Measurements from ENCODE around the gene NEU2. TPM values are rescaled to one million over a fixed set of nuclear protein-coding genes. Genes with fewer than 3 reads are reported as not detected.

The NEU2 gene
- total and polyA plus RNA-seq, 2 of the 4 experiments (the other 2 are of a cell fraction) = not detected

- intact Hi-C loops (cut with micrococcal nuclease) = no loop called here
Observed at GRCh38 chr2:233022561-233022960, 9.9 kb upstream of the NEU2 start.

More at GRCh38 chr2:233022561-233022960, 9.9 kb upstream of the NEU2 start:
- no peaks in the 10 kb centered on the region for H3K9me1 ChIP-seq (ENCODE audit: insufficient read depth, low read length)
- no peaks in the 10 kb centered on the region for H3K79me1 ChIP-seq (ENCODE audit: low read depth in 1 of 2, low read length in 2 of 2)
- H3K36me3 ChIP-seq (ENCODE audit: control insufficient read depth, insufficient read depth, low read length) = no peaks in the 10 kb centered on the region
- H3K27me3 ChIP-seq (ENCODE audit: control insufficient read depth, insufficient read depth, low read length) = peaks cover 6% of the 10 kb centered on the region
- no peak overlapping the region for H2AFZ ChIP-seq (replicated peaks; ENCODE audit: low read length, poor library complexity)
- H2BK15ac ChIP-seq (ENCODE audit: low read depth, low read length) = no peak overlapping the region
- TF ChIP-seq RCOR1 (IDR thresholded peaks at IDR 0.05; ENCODE audit: insufficient replicate concordance, low read length) (no peak), CEBPB (IDR thresholded peaks at IDR 0.05; ENCODE audit: low read depth, low read length) (no peak)
- no peak overlapping the region for H4K91ac ChIP-seq (ENCODE audit: insufficient read depth, low read depth, low read length)
- H4K5ac ChIP-seq (ENCODE audit: low read depth, low read length) = no peak overlapping the region
- H3K4me1 ChIP-seq (ENCODE audit: control insufficient read depth, insufficient read depth, low read length) = no peaks in the 10 kb centered on the region
- CTCF ChIA-PET = interaction anchor here (0.7 kb wide), 1 partner anchor 41 kb away, joined by 3 read pairs; no protein-coding TSS in a partner anchor
- no peak overlapping the region for H2BK120ac ChIP-seq (ENCODE audit: low read depth, low read length)
- no peak overlapping the region for H2AK9ac ChIP-seq (replicated peaks; ENCODE audit: low read depth, low read length, poor library complexity)
- H3K14ac ChIP-seq (replicated peaks; ENCODE audit: low read depth, low read length) = no peak overlapping the region
- H3K9ac ChIP-seq (ENCODE audit: low read depth, low read length) = no peak overlapping the region
- H3K27ac ChIP-seq (ENCODE audit: insufficient read depth, low read length) = no peak overlapping the region
- dilution Hi-C loops (cut with HindIII; ENCODE audit: low sequenced_read_pairs, unreplicated experiment) (no loop called here), in situ Hi-C loops (cut with MboI; ENCODE audit: low sequenced_read_pairs) (no loop called here)
- H4K20me1 ChIP-seq (ENCODE audit: insufficient read depth, low read length) = no peaks in the 10 kb centered on the region
- no peak overlapping the region for H3K18ac ChIP-seq (ENCODE audit: low read depth, low read length)
- no peaks in the 10 kb centered on the region for H3K9me3 ChIP-seq (ENCODE audit: control insufficient read depth, insufficient read depth, low read length)
- no TSS peak for BruUV-seq (replicated peaks)
- no peak overlapping the region for H2BK5ac ChIP-seq (ENCODE audit: low read depth, low read length, poor library complexity, severe bottlenecking)
- POLR2A ChIA-PET (ENCODE audit: unreplicated experiment) = no interaction called here
- no peak overlapping the region for H4K8ac ChIP-seq (ENCODE audit: low read depth in 2 of 2, low read length in 2 of 2)
- no peak overlapping the region for H3K56ac ChIP-seq (ENCODE audit: extremely low read depth, insufficient read depth, low read length)
- no peak overlapping the region for H2BK20ac ChIP-seq (ENCODE audit: low read depth, low read length)
- no peak overlapping the region for H3K4ac ChIP-seq (ENCODE audit: low read depth, low read length)
- DNase-seq (no peak), ATAC-seq (ENCODE audit: low read depth) (no peak)
- H3K4me3 ChIP-seq (ENCODE audit: insufficient read depth, low read depth, low read length) = no peak overlapping the region
- H2AK5ac ChIP-seq (ENCODE audit: low read depth, low read length) = no peak overlapping the region
- no peak overlapping the region for H3K23ac ChIP-seq (ENCODE audit: low read depth, low read length)
- WGBS, 2 experiments (ENCODE audit: extremely low coverage in 2 of 2, insufficient read length in 1 of 2) = 96% methylated on average over 3 of the region's 8 CpGs; no CpG with 5 or more reads in 1 of the 2 experiments
- no peak overlapping the region for H3K4me2 ChIP-seq (ENCODE audit: low read depth, low read length)

Data from IMR-90 (cell line).